Stimulated activated CD4-positive, alpha-beta T cell treated with anti-CD3 and anti-CD28 coated beads, Interleukin-12 subunit alpha, Interleukin-12 subunit beta, amount 100 ng/mL, for 4 hours (primary cell): ENCODE data around the gene PPIF.
"Not testable (repeated sequence)": the region's sequence is repeated elsewhere in the genome, so short reads cannot be mapped to it uniquely, and the experiment has no call there.

ENCODE experiments used
- DNase-seq: peaks from one replicate; pipeline ENCODE4 v3.0.0-alpha.2; 2020

PPIF gene

DNA sequence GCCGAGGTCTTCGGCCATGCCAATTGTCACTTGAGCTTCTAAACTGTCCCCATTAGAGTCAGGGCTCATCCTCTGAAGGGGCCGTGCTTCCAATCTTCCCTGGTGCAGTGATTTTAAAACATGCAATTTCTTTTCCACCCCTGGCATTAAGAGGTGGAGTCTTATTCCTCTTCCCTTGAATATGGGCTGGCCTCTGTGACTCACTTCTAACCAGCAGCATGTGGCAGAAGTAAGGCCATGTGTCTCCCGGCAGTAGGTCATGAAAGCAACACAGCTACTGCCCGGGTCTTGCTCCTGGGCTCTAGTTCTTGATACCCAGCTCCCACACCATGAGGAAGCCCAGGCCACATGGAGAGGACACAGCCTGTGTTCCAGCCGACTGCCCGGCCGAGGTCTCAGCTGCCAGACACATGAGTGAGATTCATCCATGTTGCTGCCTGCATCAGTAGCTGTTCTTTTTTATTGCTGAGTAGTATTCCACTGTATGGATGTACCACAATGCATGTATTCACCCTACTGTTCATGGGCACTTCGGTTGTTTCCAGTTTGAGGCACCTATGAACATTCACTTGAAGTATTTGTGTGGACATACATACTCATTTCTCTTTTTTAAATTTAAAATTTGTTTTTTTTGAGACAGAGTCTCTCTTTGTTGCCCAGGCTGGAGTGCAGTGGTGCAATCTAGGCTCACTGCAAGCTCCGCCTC lies 14.5 kb upstream of the PPIF start:
- not testable (repeated sequence) for DNase-seq

DNA sequence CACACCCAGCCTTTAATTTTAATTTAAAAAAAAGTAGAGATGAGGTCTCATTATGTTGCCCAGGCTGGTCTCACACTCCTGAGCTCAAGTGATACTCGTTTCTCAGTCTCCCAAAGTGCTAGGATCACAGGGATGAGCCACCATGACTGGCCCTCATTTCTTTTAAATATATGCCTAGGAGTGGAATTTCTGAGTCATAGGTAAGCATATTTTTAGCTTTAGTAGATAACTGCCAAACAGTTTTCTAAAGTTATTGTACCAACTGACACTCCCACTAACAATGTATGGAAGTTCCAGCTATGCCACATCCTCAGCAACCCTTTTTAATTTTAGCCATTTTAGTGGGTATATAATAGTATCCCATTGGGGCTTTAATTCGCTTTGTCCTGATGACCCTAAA lies 13.8 kb upstream of the PPIF start:
- no peak for DNase-seq

DNA sequence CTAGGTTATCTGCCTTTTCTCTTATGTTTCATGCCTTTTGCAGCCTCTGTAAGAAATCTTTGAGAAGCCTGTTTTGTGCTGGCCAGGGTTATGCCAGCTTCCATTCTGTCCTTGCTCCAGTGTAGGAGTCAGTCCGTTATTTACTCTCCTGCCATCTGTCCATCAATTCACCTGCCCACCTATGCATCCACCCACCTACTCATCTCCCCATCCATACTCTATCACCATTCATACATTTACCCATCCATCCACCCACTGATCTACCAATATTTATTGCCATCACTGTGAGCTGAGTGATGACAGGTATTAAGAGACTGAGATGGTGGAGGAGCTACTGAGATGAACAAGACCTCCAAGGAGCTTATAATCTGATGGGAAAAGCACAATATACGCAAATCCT lies 12.7 kb upstream of the PPIF start:
- DNase-seq: no peak

DNA sequence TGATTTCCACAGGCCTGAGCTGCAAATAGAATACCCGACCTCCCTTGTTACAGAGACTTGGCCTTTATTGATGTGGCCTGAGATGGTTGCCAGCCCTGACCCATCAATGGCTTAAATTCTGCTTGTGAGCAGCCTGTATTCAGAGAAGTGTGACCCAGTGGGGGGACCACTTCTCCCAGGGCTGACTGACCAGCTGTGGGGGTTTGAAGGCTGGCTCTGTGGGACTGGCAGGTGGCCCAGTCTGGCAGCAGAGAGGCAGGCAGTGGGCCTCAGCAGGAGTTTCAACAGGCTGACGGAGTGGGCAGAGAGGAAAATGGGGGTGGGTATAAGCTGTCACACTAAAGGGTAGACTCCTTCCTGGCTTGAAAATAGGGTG lies 12.2 kb upstream of the PPIF start:
- no peak for DNase-seq

DNA sequence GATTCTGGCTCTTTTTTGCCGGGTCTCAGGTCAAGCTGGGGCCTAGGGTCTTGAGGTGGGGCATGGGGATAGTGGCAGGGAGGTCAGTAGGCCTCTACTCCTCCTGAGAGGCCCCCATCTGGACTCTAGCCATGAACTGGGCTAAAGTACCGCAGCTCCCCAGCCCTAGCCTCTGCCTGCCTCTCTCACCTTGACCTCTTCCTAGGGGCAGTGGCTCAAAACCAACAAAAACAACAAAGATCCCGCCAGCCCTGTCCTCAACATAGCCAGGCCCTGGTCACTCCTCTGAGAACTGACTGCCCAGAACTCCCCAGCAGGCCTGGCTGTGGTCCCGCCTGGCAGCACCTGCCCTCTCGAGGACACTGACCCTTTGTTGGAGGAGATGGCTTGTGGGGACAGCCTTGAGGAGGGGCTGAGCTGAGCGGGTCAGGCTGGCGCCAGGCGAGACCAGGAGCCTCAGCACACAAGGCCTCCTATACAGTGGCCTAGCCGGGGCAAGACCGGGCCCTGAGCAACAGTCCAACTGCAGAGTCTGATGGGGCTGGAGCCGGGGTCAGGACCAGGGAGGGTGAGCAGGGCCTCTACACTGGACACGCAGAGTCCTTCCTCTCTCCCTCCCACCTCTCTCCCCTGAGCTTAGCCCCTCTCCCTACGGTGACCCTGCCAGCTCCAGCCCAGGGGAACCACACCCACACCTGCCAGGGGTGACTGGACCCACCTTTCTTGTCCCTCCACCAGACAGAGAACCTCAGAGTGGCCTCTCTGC lies 11.6 kb upstream of the PPIF start:
- DNase-seq: no peak

DNA sequence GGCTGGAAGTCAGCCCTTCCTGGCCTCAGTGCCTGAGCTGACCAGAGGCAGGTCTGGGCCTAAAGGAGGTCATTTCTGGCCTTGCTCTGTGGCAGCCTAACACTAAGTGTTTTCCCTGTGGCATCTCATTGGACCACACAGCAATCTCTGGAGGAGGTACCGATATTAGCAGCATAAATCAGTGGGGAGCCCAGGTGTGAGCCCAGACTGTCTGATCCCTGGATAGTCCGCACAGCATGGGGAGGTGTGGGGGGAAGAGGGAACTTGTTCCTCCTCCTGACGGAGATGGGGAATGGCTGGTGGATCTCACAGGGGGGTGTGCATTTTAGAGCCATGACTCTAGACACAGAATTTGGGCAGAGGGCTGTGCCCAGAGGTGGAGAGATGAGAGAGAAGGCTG lies 11.0 kb upstream of the PPIF start:
- DNase-seq: no peak

DNA sequence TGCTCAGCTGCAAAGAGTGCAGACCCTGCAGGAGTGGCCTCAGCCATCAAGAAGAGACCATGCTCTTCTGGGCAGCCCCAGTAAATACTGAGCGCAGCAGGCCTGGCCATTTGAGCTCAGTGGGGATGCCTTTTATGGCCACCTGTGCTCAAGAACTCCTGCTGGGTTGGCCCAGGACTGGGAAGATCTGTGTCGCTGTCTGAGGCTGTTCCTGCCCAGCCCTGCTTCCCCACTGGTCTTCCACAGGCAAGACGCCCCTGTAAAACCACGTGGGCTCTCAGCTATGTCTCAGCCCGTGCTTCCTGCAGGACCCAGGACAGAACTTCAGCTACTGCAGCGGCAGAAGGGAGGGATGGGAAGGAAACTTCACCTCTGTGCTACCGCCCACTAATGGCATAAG lies 10.5 kb upstream of the PPIF start:
- DNase-seq: no peak

DNA sequence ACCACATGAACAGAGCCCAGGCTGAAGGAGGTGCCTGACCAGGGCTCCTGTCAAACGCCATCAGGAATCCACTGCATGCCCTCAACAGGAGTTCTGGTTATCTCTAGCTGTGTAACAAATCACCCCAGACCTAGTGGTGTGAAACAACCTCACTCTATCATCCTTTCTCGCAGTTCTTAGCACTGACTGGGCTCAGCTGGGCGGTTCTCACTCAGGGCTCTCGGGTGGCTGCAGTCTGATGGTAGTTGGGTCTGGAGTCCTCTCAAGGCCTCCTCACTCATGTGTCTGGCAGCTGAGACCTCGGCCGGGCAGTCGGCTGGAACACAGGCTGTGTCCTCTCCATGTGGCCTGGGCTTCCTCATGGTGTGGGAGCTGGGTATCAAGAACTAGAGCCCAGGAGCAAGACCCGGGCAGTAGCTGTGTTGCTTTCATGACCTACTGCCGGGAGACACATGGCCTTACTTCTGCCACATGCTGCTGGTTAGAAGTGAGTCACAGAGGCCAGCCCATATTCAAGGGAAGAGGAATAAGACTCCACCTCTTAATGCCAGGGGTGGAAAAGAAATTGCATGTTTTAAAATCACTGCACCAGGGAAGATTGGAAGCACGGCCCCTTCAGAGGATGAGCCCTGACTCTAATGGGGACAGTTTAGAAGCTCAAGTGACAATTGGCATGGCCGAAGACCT lies 9.3 kb upstream of the PPIF start:
- DNase-seq: not testable (repeated sequence)

DNA sequence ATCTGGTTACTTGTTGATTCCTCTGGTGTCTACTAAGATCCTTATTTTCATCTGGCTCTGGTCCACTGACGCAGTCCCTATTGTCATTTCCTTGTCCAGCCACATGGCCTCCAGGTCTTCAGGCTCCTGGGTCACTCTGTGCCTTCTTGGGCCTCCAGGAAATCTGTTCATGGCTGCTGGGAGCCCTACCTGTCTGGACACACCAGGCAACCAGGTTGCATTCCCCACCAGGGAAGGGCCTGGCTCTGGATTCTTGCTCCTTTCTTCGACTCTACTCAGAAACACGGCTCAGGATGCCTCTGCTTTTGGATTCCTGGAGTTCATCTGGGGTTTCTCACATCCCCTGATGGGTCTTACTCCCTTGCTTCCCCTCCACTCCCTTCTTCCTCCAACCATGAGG lies 8.0 kb upstream of the PPIF start:
- DNase-seq: no peak

DNA sequence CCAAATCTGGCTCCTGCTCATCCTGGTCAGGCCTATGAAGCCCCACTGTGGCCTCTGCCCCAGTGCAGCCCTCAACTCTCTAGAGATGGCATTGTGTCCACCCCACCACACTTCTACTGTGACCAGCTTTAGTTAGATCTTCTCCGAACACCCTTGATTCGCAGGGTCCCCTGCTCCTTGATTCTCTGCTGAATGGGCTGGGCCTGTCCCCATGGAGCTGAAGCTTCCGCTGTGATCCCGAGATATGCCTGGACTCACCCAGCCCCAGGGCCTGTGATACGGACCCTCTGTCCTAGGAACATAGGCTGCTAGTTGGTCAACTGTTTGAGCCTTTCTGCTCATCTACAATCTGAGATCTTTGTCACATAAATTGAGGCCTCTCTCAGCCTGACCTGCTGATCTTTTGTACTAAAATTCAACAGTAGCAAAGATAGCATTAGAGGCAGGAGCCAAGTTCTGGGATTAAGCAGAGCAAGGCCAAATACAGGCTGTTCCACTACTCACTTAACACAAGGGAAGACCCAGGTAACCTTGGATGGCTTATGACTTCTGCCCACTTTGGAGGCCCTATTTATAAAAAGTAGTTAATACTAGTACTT lies 6.5 kb upstream of the PPIF start:
- no peak for DNase-seq

DNA sequence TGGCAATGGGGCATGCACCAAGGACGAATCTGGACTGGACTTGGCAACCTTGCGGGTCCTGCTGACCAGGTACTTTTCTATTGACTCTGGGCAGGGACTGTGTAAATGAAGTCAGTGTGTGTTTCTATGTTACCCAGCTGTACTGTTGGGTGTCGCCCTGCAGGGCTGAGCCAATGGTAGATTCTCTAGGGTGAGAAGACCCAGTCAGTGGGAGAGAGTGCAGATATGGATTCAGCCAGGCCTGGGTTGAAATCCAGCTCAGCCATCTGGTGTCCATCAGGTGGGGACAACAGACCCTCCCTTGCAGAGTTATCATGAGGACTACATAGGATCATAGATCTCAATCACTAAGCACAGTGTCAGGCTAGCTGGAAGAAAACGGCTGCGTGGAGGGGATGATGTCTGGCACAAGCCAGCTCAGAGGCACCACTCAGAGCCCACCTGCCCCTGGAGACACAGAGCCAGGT lies 4.9 kb upstream of the PPIF start:
- no peak for DNase-seq

DNA sequence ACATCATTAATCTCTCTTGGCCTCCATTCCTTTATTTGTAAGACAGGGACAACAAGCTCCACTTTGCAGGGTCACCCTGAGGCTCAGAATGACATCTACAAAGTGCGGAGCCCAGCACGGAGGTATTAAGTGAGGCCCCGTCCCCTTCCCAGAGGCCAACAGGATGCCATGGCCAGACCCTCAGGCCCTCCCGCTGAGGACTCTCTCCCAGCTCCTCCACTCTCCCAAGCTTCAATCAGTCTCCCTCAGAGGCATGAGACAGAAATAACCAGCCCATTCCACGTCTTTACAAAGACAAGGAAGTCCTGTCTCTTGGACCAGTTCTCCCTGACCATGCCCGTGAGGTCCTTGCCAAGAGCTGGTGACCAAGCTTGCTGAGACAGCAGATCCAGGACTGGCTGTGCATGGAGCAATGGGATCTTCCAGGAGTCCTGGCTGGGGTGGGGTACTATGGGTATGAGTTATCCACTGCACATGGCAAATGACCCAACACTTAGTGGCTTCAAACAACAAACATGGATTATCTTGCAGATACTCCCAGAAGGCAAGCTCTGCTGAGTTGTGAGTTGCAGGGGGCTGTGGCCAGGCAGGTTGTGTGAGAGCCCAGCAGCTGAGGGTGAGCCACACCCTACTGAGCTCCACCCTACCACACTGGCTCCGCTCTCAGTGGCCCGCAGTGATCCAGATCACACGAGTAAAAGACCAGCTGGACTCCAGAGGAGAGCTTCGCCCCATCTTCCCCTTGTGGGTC lies 4.3 kb upstream of the PPIF start:
- DNase-seq: no peak

DNA sequence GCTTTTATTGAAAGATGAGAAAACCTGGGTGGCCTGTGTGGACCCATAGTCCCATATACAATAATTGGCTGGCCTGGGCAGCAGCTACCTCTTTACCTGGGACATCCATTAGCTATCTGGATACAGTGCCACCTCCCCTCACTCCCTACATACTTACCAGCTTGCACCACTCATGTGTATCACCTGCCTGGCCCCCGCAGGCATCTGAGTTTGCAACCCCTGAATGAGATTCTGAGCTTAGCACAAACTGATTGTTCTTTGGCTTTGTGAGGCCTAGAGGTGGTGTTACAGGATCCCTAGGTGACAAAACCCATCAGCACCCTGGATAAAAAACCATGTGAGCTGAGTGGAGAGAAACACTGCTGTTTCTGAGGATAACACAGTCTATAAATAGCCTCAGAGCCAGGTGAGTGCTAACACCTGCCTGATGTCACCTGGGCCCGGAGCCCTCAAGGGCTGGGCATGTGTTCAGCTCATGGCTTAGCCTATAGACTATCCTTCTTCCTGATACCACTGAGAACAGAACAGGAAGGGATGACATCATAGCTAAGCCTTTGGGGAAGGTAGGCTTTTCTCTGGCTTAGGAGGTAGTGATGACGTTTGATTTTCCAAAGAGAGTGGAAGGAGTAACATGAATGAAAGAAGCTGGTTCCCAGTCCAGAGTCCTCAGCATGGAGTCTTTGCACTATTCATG lies 2.6 kb upstream of the PPIF start:
- no peak for DNase-seq

DNA sequence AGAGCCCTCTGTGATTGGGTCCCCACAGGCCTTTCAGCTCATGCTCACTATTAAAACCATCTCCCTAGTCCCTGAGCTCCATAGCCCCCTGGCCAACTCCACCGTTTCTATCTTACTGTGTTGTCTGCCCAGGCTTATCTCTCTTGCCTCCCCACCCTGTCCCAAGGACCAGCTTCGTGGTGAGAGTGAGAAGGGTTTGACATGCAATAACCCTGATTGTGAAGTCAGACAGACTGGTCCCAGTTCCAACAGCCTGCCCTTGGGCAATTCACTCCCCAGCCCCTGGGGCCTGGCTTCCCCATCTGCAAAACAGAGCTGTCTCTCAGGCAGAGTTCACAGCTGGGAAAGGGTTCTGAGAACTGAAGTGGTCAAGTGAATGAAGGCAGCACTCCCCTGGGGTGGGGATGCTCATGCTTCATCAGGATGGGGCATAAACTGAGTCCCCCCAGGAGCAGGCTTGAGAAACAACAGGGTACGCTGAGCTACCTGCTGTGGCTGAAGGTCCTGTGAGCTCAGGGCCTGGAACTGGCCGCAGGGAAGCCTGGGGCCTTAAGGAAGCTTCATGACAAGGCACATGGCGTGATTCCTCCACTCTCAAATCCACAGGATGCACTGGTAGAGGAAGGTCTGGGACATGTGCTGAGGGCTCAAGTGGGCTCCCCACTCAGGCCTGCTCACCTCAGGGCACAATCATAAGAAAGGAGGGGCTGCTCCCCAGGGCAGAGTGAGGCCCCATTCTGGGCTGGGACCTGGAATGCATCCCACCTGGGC lies 1.8 kb upstream of the PPIF start:
- DNase-seq: no peak

DNA sequence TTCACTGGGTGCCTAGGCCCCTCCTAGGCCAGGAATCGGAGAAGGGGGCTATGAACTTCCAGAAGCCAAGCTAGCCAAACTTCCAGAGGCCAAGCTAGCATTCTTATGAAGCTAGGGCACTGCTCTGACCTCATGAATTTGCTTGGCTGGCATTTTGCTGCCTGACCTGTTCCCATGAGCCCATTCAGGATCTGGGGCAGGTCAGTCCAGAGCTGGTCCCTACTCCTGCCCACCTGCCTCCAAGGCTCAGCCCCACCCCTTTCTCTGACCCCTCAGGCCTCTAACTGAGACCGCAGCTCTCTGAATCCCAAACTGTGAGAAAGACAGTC lies 1.3 kb upstream of the PPIF start:
- no peak for DNase-seq

DNA sequence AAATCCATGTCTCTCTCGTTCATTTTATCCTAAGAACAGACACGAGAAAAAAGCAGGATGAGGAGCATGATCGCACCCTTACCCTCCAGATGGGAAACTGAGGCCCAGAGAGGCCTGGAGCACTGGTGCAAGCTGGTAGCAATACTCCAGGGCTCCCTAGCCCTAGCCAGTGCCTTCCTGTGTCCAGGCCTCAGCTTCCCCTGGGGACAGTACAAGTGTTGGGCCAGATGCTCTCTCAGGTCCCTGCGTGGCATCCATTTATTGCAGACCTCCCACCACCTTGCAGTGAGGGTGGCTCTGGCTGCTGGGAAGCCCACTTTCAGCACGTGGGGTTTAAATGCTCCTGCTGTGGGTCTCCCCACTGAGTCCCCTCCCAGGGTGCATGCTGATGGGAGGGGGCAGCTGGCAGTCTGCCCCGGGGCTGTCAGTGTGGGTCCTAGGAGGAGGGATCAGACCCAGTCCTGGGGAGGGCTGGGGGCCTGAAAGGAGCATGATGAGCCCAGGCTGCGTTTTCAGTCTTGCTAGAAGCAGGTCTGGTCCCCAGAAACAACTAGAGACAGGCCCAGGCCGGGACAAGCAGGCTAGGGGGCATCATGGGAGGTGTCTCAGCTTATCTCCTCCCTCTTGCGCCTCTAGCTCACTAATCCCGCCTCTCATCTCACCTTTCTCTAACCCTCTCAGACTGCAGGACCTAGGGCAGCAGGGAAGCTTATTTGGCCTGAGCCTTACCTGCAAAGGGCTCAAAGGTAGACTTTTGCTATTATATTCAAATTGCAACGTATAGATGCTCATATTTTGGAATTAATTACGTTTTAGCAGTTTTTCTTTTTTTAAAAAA lies 662 bp upstream of the PPIF start:
- no peak for DNase-seq

DNA sequence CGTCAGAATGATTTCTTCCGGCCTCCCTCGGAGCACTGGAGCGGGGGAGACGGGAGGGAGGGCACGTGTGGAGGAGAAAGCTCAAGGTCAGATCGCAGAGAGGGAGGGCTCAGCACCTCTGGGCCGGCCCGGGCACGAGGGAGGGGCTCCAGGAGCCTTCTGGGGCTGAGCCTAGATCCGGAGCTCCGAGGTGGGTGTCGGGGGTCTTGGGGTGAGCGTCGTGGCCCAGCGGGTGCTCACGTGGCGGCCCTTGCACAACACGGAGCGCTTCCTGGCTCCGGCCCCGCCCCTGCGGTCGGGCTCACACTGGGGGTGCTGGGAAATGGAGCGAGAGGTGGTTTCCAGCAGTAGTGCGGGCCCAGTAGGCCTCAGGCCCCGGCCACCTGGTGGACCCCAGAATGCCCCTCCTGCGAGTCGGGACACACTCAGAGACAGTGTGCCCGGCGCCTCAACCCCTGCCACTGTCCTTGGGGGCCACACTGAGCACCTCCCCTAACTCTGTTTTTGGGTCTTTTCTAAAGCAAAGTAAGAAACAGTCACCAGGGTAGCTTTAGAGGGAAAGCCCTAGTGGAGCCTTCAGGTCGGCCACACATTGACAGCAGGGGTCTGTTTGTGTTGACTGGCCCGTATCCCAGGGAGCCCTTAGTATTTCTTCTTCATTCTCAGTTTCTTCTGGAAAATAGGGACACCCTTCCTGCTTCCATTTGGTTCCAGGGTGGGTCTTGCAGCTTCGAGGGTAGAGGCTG lies 798 bp downstream of the PPIF start:
- DNase-seq: peak; percentile 70

DNA sequence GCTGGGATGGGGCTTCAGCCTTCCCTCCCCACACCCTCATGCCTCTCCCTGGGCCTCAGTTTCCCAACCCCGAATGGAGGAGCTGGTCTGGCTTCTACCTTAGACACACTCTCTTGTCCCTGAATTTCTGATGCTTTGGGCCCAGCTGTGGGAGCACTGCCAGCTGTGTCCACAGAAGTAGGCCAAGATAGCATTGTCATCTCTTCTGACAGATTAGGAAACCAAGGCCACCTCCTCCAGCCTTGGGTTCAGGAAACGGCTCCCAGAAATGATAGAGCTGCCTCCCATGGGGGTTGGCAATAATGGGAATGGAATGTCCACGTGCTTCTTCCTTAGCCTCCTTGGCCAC lies 1.3 kb downstream of the PPIF start:
- DNase-seq: no peak

DNA sequence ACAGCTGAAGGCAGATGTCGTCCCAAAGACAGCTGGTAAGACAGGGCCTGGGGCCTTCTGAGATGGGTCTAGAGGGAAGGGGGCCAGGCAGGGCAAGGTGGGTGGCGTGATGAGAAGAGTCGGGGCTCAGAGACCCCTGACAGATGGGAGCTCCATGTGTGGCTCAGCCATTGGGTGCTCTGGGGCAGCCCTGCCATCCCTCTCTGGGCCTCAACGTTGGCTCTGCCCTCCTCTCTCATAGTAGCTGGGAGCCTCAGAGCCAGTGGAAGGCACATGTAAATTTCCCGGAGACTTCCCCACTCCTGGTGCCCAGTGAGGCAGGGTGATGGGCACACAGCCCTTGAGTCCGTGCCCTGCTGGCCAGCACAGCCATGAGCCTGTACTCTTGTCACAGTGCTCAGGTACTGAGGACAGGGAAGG lies 1.8 kb downstream of the PPIF start:
- DNase-seq: no peak
